ENCODE results near the gene MVP. TPM values are rescaled to one million over a fixed set of nuclear protein-coding genes. Genes with fewer than 3 reads are reported as not detected.
A peak's percentile ranks its signal among the peaks of the same experiment; 100 is the strongest.
"Not testable (repeated sequence)": the region's sequence is repeated elsewhere in the genome, so short reads cannot be mapped to it uniquely, and the experiment has no call there.

MVP gene
- total RNA-seq, 1 experiment from 2014 or later: 83.0 TPM

DNA sequence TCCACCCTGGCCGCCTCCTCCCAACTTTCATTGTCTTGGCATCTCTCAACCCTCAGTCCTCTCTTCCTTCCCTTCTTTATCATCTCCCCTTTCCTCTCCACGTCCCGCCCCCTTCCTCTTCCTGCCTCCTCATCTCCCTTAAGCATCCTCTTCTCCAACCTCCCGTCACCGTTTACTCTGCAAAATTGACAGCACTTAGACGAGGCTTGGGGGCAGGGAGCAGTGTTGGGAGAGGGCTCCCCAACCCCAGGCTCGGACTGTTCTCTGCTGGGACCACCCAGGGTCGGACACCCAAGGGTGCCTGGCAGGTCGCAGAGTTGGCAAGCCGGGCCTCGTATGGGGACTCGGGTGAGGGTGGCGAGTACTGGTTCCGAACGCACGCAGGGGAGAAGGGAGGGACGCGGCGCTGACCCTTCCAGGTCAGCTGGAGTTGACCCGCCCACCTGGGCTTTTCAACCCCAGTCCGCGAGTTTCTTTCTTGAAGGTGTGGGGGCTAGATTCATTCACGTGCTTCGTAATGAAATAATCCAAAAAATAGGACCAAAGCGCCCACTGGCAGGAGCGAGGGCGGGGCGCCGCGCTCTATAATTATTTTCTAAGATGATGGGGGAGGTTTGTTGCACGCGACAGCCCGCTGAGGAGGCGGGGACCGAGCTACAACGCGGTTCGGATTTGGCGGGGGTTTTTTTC is 5.1 kb upstream of the MVP start:
- DNase-seq (ENCODE audit: low spot score): no peak

DNA sequence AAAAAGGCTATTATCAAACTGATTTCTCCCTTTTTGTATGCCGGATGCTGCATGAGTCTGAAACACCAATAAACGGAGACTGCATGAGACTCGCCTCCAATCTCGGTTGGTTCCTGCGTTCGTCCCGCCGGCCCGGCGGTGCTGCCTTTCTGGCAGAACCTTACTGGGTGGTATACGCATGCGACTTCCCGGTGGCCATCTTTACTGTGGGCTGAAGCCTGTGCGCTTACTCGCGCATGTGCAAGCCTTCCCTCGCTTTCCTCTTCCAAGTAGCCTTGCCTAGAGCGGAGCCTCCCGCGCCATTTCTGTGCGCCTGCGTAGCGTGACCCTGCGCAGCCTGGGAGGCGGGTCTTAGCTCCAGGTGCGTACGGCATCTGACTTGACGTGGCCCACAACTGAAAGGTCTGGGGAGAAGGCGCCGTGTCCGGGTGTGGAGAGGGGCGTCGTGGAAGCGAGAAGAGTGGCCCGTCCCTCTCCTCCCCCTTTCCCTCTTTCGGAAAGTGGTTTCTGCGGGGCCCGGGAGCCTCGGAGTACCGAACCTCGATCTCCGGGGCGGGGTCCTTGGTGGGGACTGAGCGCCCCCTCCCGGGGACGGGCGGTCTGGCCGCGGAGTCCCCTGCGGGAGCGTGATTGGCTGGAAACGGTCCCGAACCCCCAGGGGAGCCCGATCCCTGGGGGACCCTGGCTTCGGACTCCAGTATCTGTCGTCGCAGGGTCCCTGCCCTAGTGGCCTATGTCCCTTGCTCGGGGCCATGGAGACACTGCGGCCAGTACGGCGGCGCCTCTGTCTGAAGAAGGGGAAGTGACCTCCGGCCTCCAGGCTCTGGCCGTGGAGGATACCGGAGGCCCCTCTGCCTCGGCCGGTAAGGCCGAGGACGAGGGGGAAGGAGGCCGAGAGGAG is 4.2 kb upstream of the MVP start, which contains the start of gene PAGR1:
TSS of gene PAGR1 (plus strand) at position 360 of the 901 bp plus-strand sequence. CDS start at position 734, 374 bp downstream.
- DNase-seq (ENCODE audit: low spot score): peak; percentile 99

DNA sequence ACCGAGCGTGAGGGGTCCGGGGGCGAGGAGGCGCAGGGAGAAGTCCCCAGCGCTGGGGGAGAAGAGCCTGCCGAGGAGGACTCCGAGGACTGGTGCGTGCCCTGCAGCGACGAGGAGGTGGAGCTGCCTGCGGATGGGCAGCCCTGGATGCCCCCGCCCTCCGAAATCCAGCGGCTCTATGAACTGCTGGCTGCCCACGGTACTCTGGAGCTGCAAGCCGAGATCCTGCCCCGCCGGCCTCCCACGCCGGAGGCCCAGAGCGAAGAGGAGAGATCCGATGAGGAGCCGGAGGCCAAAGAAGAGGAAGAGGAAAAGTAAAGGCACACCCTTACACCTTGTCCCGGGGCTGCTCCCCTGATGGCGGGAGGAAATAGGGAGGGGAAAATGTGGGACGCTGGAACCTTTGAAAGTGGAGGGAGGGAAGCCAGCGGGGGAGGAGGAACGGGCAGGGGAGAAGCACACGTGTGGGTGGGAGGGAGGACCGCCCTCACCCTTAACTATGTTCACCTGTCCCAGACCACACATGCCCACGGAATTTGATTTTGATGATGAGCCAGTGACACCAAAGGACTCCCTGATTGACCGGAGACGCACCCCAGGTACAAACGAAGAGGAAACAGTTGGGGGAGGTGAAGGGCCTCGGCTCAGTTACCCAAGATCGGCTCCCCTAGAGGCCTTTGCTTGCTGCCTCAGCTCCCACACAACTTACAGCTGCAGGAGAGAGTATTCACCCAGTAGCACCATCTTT is 3.4 kb upstream of the MVP start:
- DNase-seq (ENCODE audit: low spot score): peak; percentile 51

DNA sequence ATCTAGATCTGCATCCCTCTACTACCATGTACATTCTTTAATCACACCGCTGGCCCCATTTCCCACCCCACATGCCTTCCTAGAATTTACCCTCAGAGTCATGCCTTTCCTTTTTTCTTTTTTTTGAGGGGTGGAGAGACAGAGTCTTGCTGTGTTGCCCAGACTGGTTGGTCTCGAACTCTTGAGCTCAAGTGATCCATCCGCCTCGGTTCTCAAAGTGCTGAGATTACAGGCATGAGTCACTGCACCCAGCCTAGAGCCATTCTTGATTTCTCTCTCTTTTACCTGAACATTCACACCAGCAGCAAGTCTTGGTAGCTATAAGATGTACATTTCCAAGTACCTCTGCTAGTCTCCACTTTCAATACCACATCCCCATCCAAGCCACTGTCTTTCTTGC is 2.2 kb upstream of the MVP start:
- no peak for DNase-seq (ENCODE audit: low spot score)

DNA sequence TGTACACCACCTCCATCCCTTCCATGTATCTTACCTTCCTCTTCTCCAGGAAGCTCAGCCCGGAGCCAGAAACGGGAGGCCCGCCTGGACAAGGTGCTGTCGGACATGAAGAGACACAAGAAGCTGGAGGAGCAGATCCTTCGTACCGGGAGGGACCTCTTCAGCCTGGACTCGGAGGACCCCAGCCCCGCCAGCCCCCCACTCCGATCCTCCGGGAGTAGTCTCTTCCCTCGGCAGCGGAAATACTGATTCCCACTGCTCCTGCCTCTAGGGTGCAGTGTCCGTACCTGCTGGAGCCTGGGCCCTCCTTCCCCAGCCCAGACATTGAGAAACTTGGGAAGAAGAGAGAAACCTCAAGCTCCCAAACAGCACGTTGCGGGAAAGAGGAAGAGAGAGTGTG is 756 bp upstream of the MVP start:
- no peak for DNase-seq (ENCODE audit: low spot score)

DNA sequence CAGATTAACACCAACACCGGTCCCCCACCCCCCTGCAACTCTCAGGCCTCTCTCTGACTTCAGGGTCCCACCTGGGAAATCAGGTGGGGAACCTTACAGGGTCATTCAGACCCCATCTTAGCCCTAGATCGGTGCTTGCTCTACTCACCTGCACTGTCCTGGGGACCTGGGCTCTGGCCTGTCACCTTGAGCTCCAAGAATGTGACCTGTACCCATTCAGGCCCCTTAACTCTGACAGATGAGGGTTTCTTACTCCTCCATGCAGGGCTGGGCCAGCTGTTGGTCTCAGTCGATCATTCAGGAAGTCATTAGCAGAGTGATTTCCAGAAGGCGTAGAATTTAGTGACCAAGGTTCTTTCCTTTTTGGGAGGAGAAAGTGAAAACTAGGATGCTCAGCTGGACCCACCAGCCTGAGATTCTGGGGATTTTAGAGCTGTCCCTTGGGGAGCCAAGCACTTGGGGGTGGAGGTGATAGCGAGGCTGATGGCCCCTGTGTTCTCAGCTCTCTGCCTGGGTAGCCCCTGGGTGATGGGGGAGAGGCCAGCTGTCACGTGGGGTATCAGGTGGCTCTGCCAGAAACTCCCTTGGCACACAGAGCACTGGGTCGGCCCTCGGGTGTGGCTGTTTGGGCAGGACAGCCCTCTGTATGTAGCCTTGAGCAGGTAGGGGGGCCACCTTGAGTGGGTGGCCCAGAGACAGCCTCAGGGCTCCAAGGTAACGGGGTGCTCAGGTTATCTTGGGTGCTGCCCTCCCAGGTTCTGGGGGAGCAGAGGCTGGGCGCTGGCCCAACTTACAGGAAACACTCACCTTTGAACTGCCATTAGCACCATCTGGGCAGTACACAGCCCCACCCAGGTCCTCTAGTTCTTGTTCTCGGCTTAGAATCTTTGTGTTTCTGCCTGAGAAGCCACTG is 724 bp downstream of the MVP start:
- peak; percentile 56 for DNase-seq (ENCODE audit: low spot score)

DNA sequence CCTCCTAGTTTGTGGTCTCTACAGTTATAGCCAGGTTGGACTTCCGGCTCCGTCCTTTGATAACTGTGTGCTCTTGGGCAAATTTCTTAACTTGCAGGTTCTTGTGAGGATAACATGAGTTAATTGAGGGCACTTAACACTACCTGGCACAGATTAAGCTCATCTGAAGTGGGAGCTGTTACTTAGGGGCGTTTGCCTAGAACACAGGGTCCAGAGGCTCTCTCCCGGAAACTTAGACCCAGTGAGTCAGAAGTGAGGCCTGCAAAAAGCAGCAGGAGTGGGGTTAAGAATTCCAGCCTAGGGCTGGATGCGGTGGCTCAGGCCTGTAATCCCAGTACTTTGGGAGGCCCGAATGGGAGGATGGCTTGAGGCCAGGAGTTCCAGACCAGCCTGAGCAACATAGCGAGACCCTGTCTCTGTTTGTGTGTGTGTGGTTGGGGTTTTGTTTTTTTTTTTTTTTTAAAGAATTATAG is 1.4 kb downstream of the MVP start:
- DNase-seq (ENCODE audit: low spot score): peak; percentile 57

DNA sequence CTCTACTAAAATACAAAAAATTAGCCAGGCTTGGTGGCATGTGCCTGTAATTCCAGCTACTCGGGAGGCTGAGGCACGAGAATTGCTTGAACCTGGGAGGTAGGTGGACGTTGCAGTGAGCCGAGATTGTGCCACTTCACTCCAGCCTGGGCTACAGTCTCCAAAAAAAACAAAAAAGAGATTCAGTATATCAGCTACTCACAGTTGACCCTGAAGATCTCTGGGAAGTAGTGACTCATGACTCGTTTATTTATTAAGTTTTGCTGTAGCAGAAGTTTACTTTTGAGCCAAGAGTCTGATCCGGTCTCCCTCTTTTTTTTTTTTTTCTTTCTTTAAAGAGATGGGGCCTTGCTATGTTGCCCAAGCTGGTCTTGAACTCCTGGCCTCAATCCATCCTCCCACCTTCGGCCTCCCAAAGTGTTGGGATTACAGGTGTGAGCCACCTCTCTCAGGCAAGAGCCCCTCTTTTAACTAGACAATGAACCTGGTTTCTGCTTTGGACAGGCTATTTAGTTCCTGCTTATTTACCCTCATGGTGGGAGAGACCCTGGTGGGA is 4.4 kb downstream of the MVP start:
- peak; percentile 80 for DNase-seq (ENCODE audit: low spot score)

DNA sequence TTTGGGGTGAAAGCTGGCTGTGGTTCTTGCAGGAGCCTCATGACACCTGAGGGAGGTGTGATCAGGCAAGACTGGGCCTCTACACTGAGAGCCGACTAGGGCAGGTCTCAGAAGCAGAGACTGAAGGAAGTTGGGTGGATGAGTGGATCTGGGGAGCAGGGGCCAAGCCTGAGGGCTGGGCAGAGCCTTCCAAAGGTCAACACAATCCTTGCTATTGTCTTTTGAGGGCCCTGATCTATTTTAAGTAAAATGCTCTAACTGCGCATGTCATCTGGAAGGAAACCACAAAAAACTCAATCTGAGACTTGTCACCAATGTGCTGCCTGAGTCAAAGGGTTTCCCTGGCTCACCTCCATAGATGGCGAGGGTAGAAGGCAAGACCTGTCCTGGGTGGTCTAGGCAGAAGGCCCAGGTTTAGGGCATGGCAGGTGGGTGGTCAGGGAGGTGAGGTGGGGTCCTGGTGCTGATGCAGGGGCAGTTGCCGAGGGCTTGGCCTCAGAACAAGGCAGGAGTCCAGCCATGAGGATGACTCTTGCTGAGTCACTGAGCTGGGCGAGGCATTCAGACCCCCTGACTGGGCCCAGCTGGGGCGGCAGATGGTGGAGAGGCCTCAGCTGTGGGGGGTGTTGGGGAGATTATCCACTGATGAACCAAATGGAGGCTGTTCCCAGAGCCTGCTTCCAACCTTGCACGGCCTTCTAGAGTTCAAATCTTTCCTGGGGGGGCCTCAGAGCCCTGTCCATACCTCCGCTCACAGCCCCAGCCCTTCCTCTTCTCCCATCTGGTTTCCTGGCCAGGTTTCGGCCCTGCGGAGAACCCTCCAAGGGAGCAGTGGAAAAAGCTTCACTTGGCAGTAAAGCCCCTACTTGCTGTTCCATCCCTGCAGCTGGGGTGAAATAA is 5.1 kb downstream of the MVP start:
- peak; percentile 64 for DNase-seq (ENCODE audit: low spot score)

DNA sequence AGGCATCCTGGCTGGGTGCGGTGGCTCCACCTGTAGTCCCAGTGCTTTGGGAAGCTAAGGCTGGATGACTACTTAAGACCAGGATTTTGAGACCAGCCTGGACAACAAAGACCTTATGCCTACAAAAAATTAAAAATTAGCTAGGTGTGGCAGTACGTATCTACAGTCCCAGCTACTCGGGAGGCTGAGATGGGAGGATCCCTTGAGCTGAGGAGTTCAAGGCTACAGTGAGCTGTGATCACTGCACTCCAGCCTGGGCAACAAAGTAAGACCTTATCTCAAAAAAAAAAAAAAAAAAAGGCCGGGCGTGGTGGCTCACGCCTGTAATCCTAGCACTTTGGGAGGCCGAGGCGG is 6.1 kb downstream of the MVP start:
- no peak for DNase-seq (ENCODE audit: low spot score)

DNA sequence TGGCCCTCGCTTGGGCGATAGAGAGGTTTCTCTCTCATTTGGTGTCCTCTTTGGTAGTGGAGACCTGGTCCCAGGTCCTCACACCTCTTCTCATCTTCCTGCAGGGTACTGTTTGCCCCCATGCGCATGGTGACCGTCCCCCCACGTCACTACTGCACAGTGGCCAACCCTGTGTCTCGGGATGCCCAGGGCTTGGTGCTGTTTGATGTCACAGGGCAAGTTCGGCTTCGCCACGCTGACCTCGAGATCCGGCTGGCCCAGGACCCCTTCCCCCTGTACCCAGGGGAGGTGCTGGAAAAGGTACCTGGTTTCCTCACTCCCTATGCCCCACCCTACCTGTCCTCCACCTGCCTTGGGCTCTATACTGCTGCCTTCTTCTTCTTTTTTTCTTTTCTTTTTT is 10.5 kb downstream of the MVP start:
- DNase-seq (ENCODE audit: low spot score): no peak

DNA sequence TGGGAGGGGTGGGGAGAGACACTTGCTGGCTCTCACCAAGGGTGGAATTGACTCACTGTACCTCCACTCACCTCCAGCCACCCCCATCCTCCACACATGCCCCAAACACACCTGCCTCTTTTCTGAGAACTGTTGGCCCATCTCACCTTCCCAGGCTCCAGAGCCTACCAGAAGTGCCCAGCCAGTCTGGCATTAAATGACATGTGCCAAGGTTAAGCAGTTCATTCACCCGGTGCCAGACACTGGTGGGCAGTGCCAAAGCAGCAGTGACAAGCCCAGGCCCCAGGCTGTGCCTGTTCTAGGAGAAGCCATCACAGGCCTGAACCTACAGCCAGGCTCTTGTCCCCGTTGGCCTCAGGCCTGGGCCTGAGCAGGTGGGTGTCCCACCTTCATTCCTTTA is 11.2 kb downstream of the MVP start:
- DNase-seq (ENCODE audit: low spot score): no peak

DNA sequence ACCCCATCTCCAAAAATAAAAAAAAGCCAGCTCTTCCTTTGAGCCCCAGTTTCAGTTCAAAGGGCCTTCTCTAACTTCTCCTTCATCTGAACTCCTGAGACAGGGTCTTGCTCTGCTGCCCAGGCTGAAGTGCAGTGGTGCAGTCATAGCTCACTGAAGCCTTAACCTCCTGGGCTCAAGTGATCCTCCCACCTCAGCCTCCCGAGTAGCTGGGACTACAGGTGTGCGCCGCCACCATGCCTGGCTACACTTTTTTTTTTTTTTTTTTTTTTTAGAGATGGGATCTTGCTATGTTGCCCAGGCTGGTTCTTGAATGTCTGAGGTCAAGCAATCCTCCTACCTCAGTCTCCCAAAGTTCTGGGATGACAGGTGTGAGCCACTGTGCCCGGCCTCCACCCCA is 13.0 kb downstream of the MVP start:
- not testable (repeated sequence) for DNase-seq (ENCODE audit: low spot score)

DNA sequence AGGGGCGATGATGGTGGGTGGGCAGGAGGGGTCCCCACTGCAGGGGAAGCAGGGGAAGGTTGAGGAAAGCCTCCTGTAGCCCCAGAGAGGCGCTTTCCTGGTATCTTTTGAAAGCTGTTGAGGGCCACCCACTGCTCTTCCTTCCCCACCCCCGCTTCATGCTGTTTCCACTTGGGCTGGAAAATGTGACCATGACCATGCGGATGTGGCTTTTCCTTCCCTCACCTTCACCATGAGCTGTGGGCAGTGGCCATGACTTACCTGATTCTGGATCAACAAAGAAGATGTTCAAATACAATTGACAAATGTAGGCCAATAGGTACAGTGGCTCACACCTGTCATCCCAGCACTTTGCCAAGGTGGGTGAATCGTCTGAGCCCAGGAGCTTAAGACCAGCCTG is 13.8 kb downstream of the MVP start:
- DNase-seq (ENCODE audit: low spot score): no peak

DNA sequence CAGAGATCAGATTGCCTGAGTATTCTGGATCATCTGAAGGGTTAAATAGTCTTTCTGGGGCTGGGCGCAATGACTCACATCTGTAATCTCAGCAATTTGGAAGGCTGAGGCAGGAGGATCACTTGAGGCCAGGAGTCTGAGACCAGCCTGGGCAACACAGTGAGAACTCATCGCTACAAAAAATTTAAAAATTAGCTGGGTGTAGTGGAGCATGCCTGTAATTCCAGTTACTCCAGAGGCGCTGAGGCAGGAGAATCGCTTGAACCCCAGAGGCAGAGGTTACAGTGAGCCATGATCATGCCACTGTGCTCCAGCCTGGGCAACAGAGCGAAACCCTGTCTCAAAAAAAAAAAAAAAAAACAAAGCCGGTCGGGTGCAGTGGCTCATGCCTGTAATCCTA is 15.7 kb downstream of the MVP start:
- DNase-seq (ENCODE audit: low spot score): no peak

DNA sequence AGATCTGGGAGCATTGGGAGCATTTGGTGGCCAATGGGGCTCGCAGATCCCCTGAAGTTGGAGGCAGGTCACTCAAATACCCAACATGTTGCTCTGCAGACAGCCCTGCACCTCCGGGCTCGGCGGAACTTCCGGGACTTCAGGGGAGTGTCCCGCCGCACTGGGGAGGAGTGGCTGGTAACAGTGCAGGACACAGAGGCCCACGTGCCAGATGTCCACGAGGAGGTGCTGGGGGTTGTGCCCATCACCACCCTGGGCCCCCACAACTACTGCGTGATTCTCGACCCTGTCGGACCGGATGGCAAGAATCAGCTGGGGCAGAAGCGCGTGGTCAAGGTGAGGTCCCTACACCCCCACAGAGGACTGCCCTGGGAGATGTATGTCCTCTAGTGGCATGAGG is 16.4 kb downstream of the MVP start:
- DNase-seq (ENCODE audit: low spot score): no peak

DNA sequence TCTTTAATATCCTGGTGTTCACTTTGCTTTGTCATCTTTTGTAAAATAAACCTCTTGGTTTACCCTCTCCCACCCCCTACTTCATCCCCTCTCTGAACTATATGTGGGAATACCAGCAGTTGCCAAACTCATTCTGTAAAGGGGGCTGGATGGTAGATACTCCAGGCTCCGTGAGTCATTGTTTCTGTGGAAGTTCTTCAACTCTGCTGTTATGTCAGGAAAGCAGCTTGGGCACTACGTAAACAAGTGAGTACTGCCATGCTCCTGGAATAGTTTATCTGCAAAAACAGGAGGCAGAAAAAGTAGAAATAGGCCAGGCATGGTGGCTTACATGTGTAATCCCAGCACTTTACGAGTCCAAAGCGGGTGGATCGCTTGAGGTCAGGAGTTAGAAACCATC is 17.6 kb downstream of the MVP start:
- DNase-seq (ENCODE audit: low spot score): no peak

DNA sequence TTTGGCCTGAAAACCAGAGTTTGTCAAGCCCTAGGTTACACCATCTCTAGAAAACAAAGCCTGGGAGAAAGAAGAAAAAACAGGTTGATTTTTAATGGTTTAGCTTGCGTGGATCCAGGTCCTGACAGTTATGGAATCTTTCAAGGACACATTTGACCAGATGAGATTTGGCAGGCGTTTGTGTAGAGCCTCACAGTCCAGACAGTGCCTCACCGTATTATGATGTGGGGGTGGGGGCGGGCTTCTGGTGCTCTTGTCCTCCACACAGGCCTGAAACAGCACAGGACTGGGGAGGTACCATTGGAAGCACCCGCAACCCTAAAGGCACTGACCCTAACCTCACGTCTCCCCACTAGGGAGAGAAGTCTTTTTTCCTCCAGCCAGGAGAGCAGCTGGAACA is 19.6 kb downstream of the MVP start:
- DNase-seq (ENCODE audit: low spot score): no peak

DNA sequence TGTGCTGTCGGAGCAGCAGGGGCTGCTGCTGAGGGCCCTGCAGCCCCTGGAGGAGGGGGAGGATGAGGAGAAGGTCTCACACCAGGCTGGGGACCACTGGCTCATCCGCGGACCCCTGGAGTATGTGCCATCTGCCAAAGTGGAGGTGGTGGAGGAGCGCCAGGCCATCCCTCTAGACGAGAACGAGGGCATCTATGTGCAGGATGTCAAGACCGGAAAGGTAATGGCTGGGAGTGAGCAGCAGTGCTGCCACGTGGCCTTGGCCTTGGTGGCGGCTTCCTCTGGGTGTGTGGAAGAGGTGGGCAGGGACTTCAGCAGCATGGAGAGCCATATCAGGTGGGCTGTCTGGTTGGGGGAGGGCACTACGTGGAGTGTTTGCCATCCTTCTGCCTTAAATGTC is 20.0 kb downstream of the MVP start:
- DNase-seq (ENCODE audit: low spot score): no peak

DNA sequence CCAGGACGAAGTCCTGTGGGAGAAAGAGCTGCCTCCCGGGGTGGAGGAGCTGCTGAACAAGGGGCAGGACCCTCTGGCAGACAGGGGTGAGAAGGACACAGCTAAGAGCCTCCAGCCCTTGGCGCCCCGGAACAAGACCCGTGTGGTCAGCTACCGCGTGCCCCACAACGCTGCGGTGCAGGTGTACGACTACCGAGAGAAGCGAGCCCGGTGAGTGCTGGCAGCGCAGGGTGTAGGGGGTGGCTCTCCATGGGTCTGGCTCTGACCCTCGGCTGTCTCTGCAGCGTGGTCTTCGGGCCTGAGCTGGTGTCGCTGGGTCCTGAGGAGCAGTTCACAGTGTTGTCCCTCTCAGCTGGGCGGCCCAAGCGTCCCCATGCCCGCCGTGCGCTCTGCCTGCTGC is 21.4 kb downstream of the MVP start:
- no peak for DNase-seq (ENCODE audit: low spot score)
